GM18502 (cell line): Measurements from ENCODE around the gene P2RY8.
"Not testable (repeated sequence)": the region's sequence is repeated elsewhere in the genome, so short reads cannot be mapped to it uniquely, and the experiment has no call there.

ENCODE experiments used
- ATAC-seq: cut with Tn5 transposase; IDR thresholded peaks from one replicate; pipeline ENCODE4 v1.9.1; 2021; ENCODE audit warnings: mild to moderate bottlenecking; ENCODE audit not compliant: unreplicated experiment, poor library complexity

Gene P2RY8

GRCh38 chrX:1522905-1523304 is 14.1 kb downstream of the P2RY8 start:
- not testable (repeated sequence) for ATAC-seq

GRCh38 chrX:1521459-1521956 is 15.5 kb downstream of the P2RY8 start:
- ATAC-seq = peak; percentile 89

- ATAC-seq = no peak
Observed at GRCh38 chrX:1520350-1520749, 16.6 kb downstream of the P2RY8 start.

- ATAC-seq = no peak
Observed at GRCh38 chrX:1519022-1519497, 17.9 kb downstream of the P2RY8 start.

- no peak for ATAC-seq
Observed at GRCh38 chrX:1518512-1518911, 18.5 kb downstream of the P2RY8 start.

- no peak for ATAC-seq
Observed at GRCh38 chrX:1516596-1517104, 20.3 kb downstream of the P2RY8 start.

- ATAC-seq = no peak
Observed at GRCh38 chrX:1511829-1512228, 25.2 kb downstream of the P2RY8 start.

GRCh38 chrX:1511150-1511549 is 25.8 kb downstream of the P2RY8 start:
- ATAC-seq = no peak

GRCh38 chrX:1507511-1508463 is 29.2 kb downstream of the P2RY8 start:
- ATAC-seq = peak; percentile 69

GRCh38 chrX:1506916-1507315 is 30.1 kb downstream of the P2RY8 start:
- ATAC-seq = no peak

- ATAC-seq = no peak
Observed at GRCh38 chrX:1502853-1503252, 34.1 kb downstream of the P2RY8 start.

GRCh38 chrX:1502241-1502640 is 34.7 kb downstream of the P2RY8 start:
- peak; percentile 48 for ATAC-seq

- peak; percentile 64 for ATAC-seq
Observed at GRCh38 chrX:1500701-1501624, 36.0 kb downstream of the P2RY8 start.

- no peak for ATAC-seq
Observed at GRCh38 chrX:1496076-1496475, 40.9 kb downstream of the P2RY8 start.

- peak; percentile 70 for ATAC-seq
Observed at GRCh38 chrX:1493877-1494510, 43.0 kb downstream of the P2RY8 start.

- ATAC-seq = peak; percentile 1
Observed at GRCh38 chrX:1493412-1493811, 43.6 kb downstream of the P2RY8 start.

GRCh38 chrX:1492421-1493012 is 44.5 kb downstream of the P2RY8 start:
- ATAC-seq = no peak

- peak; percentile 83 for ATAC-seq
Observed at GRCh38 chrX:1491851-1492349, 45.1 kb downstream of the P2RY8 start.

- ATAC-seq = not testable (repeated sequence)
Observed at GRCh38 chrX:1491248-1491647, 45.7 kb downstream of the P2RY8 start.
